ENCODE measurements around the gene UBTFL1.
A peak's percentile ranks its signal among the peaks of the same experiment; 100 is the strongest.

UBTFL1 gene

GRCh38 chr11:90133560-90134477 is 48.1 kb downstream of the UBTFL1 start:
- peak overlapping the region; percentile 45 for H3K27ac ChIP-seq (ENCODE audit: low read depth, low read length)
- peak overlapping the region; percentile 25 for H3K9ac ChIP-seq (ENCODE audit: low read length)
- no peaks in the 10 kb centered on the region for H3K4me1 ChIP-seq (ENCODE audit: insufficient read depth, low read length)
- H3K4me3 ChIP-seq (ENCODE audit: low read depth in 1 of 2, low read length in 2 of 2) = peak overlapping the region; percentile 53 to 68
- no peaks in the 10 kb centered on the region for H3K27me3 ChIP-seq (ENCODE audit: control insufficient read depth in 1 of 2, insufficient read depth in 2 of 2, low read length in 2 of 2)
- no peaks in the 10 kb centered on the region for H3K36me3 ChIP-seq (ENCODE audit: insufficient read depth, low read length)
- no peaks in the 10 kb centered on the region for H3K9me3 ChIP-seq (ENCODE audit: low read length)

- no peaks in the 10 kb centered on the region for H3K4me1 ChIP-seq (ENCODE audit: insufficient read depth, low read length)
- peak within 1 kb of the TSS; percentile 25 for H3K9ac ChIP-seq (ENCODE audit: low read length)
- H3K9me3 ChIP-seq (ENCODE audit: low read length) = no peaks in the 10 kb centered on the region
- H3K27ac ChIP-seq (ENCODE audit: low read depth, low read length) = peak within 1 kb of the TSS; percentile 45
- no peaks in the 10 kb centered on the region for H3K27me3 ChIP-seq (ENCODE audit: control insufficient read depth in 1 of 2, insufficient read depth in 2 of 2, low read length in 2 of 2)
- H3K4me3 ChIP-seq (ENCODE audit: low read depth in 1 of 2, low read length in 2 of 2) = peak within 1 kb of the TSS; percentile 53 to 68
- no peaks in the 10 kb centered on the region for H3K36me3 ChIP-seq (ENCODE audit: insufficient read depth, low read length)
Observed at GRCh38 chr11:90134478-90135003, 48.8 kb downstream of the UBTFL1 start, which contains the start of gene NAALAD2. TSS of gene NAALAD2 (plus strand) at chr11:90134663. CDS start at chr11:90134759, 96 bp downstream.

- H3K9ac ChIP-seq (ENCODE audit: low read length) = no peak overlapping the region
- peak overlapping the region; percentile 53 to 68 for H3K4me3 ChIP-seq (ENCODE audit: low read depth in 1 of 2, low read length in 2 of 2)
- no peaks in the 10 kb centered on the region for H3K36me3 ChIP-seq (ENCODE audit: insufficient read depth, low read length)
- no peaks in the 10 kb centered on the region for H3K9me3 ChIP-seq (ENCODE audit: low read length)
- H3K27me3 ChIP-seq (ENCODE audit: control insufficient read depth in 1 of 2, insufficient read depth in 2 of 2, low read length in 2 of 2) = no peaks in the 10 kb centered on the region
- no peaks in the 10 kb centered on the region for H3K4me1 ChIP-seq (ENCODE audit: insufficient read depth, low read length)
- H3K27ac ChIP-seq (ENCODE audit: low read depth, low read length) = no peak overlapping the region
Observed at GRCh38 chr11:90135016-90135415, 49.3 kb downstream of the UBTFL1 start.
